Measurements from ENCODE around the gene TFE3. TPM values are rescaled to one million over a fixed set of nuclear protein-coding genes. Genes with fewer than 3 reads are reported as not detected.

Gene TFE3
- 39.8 TPM for total RNA-seq (ENCODE audit: unreplicated experiment)
- long read RNA-seq, partial matches to known transcripts = 1 of 5 reads
- long read RNA-seq, other reads (novel, unspliced or antisense) = 3 of 5 reads

- Mint-ChIP-seq H3K36me3 (ENCODE audit: unreplicated experiment) (no peaks in the 10 kb centered on the region), H3K4me1 (ENCODE audit: low read depth, unreplicated experiment) (peaks cover 3% of the 10 kb centered on the region), H3K27me3 (ENCODE audit: unreplicated experiment) (peaks cover 8% of the 10 kb centered on the region), H3K27ac (ENCODE audit: unreplicated experiment) (peak within 1 kb of the TSS; percentile 92), H3K9me3 (ENCODE audit: unreplicated experiment) (peaks cover 4% of the 10 kb centered on the region), H3K4me3 (ENCODE audit: unreplicated experiment) (peak within 1 kb of the TSS; percentile 91)
- DNase-seq = peak; percentile 92
- TF ChIP-seq CTCF (IDR thresholded peaks at IDR 0.05; ENCODE audit: partially characterized antibody, unreplicated experiment) = peak; percentile 44
Observed at GRCh38 chrX:49043220-49043986, at the start of gene TFE3. TFE3 (minus strand) TSS chrX:49043357; CDS start chrX:49043226, 131 bp downstream.

GRCh38 chrX:49089553-49089952 is 46.4 kb upstream of the TFE3 start:
- no peak for TF ChIP-seq CTCF (IDR thresholded peaks at IDR 0.05; ENCODE audit: partially characterized antibody, unreplicated experiment)
- Mint-ChIP-seq H3K27me3 (ENCODE audit: unreplicated experiment) (no peaks in the 10 kb centered on the region), H3K36me3 (ENCODE audit: unreplicated experiment) (no peaks in the 10 kb centered on the region), H3K9me3 (ENCODE audit: unreplicated experiment) (peaks cover 2% of the 10 kb centered on the region), H3K27ac (ENCODE audit: unreplicated experiment) (no peak overlapping the region), H3K4me3 (ENCODE audit: unreplicated experiment) (no peak overlapping the region), H3K4me1 (ENCODE audit: low read depth, unreplicated experiment) (no peaks in the 10 kb centered on the region)
- DNase-seq = no peak

GRCh38 chrX:49082271-49082871 is 39.2 kb upstream of the TFE3 start:
- Mint-ChIP-seq H3K4me3 (ENCODE audit: unreplicated experiment) (no peak overlapping the region), H3K4me1 (ENCODE audit: low read depth, unreplicated experiment) (peaks cover 3% of the 10 kb centered on the region), H3K36me3 (ENCODE audit: unreplicated experiment) (no peaks in the 10 kb centered on the region), H3K9me3 (ENCODE audit: unreplicated experiment) (no peaks in the 10 kb centered on the region), H3K27me3 (ENCODE audit: unreplicated experiment) (peaks cover 4% of the 10 kb centered on the region), H3K27ac (ENCODE audit: unreplicated experiment) (no peak overlapping the region)
- TF ChIP-seq CTCF (IDR thresholded peaks at IDR 0.05; ENCODE audit: partially characterized antibody, unreplicated experiment) = no peak
- no peak for DNase-seq

GRCh38 chrX:49079489-49080428 is 36.6 kb upstream of the TFE3 start, which contains the start of gene WDR45:
WDR45 (minus strand) TSS chrX:49079887; CDS start chrX:49078095, 1,792 bp downstream.
- peak; percentile 70 for DNase-seq
- Mint-ChIP-seq H3K27me3 (ENCODE audit: unreplicated experiment) (peaks cover 4% of the 10 kb centered on the region), H3K36me3 (ENCODE audit: unreplicated experiment) (no peaks in the 10 kb centered on the region), H3K4me1 (ENCODE audit: low read depth, unreplicated experiment) (peaks cover 3% of the 10 kb centered on the region), H3K4me3 (ENCODE audit: unreplicated experiment) (peak within 1 kb of the TSS; percentile 93), H3K27ac (ENCODE audit: unreplicated experiment) (peak within 1 kb of the TSS; percentile 95), H3K9me3 (ENCODE audit: unreplicated experiment) (no peaks in the 10 kb centered on the region)
- TF ChIP-seq CTCF (IDR thresholded peaks at IDR 0.05; ENCODE audit: partially characterized antibody, unreplicated experiment) = no peak

Measured in glutamatergic neuron (in vitro differentiated cells).